Liver (tissue), 9 donors: ENCODE measurements around the gene NISCH. TPM values are rescaled to one million over a fixed set of nuclear protein-coding genes. Genes with fewer than 3 reads are reported as not detected.

Experiments
- DNase-seq: peaks from one replicate; pipeline ENCODE4 v3.0.0-alpha.2; 2017; ENCODE audit warnings: low spot score
- H3K27ac ChIP-seq, 2 donors: one replicate each; pipeline ENCODE4 v1.7.0; 2013; ENCODE audit warnings: inconsistent platforms in 2 of 2, low read length in 2 of 2, control low read depth in 1 of 2, low read depth in 1 of 2, mild to moderate bottlenecking in 1 of 2
- H3K27me3 ChIP-seq, 4 donors: one replicate each; pipeline versions ENCODE4 v1.6.1 to v1.7.0; 2013; ENCODE audit warnings: low read length in 3 of 4, inconsistent platforms in 1 of 4, mild to moderate bottlenecking in 1 of 4, moderate library complexity in 1 of 4; ENCODE audit not compliant: control insufficient read depth in 4 of 4, insufficient read depth in 4 of 4
- H3K36me3 ChIP-seq, 4 donors: one replicate each; pipeline versions ENCODE4 v1.6.1 to v1.7.0; 2013; ENCODE audit warnings: low read length in 3 of 4, mild to moderate bottlenecking in 3 of 4, low read depth in 1 of 4, moderate library complexity in 1 of 4; ENCODE audit not compliant: control insufficient read depth in 4 of 4, insufficient read depth in 3 of 4
- H3K4me1 ChIP-seq, 4 donors: one replicate each; pipeline versions ENCODE4 v1.6.1 to v1.7.0; 2013; ENCODE audit warnings: low read length in 3 of 4, mild to moderate bottlenecking in 3 of 4, moderate library complexity in 1 of 4; ENCODE audit not compliant: control insufficient read depth in 4 of 4, insufficient read depth in 4 of 4
- H3K4me3 ChIP-seq, 3 donors: one replicate each; pipeline versions ENCODE4 v1.6.1 to v1.7.0; 2013; ENCODE audit warnings: low read length in 3 of 3, control low read depth in 1 of 3, low read depth in 1 of 3, mild to moderate bottlenecking in 1 of 3
- H3K9ac ChIP-seq, 2 donors: one replicate each; pipeline ENCODE4 v1.7.0; 2013; ENCODE audit warnings: low read length in 2 of 2, mild to moderate bottlenecking in 2 of 2, moderate library complexity in 2 of 2, control low read depth in 1 of 2, low read depth in 1 of 2
- H3K9me3 ChIP-seq, 4 donors: one replicate each; pipeline versions ENCODE4 v1.6.1 to v1.7.0; 2013; ENCODE audit warnings: low read length in 3 of 4; ENCODE audit not compliant: control insufficient read depth in 4 of 4
- CTCF ChIP-seq: fragments of 150-350 bp; IDR thresholded peaks from 2 replicates; pipeline ENCODE4 v1.5.1; 2017; ENCODE audit warnings: improper control_type of control experiment, low read depth, low read length; ENCODE audit not compliant: missing input control
- EGR1 ChIP-seq, 2 donors: IDR thresholded peaks; 2 replicates each; pipeline ENCODE4 v1.6.1; 2016 to 2018; ENCODE audit warnings: antibody characterized with exemption in 2 of 2, low read depth in 2 of 2
- FOXA1 ChIP-seq: IDR thresholded peaks from 2 replicates; pipeline ENCODE4 v1.6.1; 2016; ENCODE audit warnings: antibody characterized with exemption
- FOXA2 ChIP-seq: IDR thresholded peaks from 2 replicates; pipeline ENCODE4 v1.6.1; 2016; ENCODE audit warnings: antibody characterized with exemption
- GABPA ChIP-seq, 2 donors: IDR thresholded peaks in 1 of 2; conservative IDR thresholded peaks in 1 of 2; 2 replicates each; pipeline ENCODE4 v1.6.1; 2016; ENCODE audit warnings: antibody characterized with exemption in 2 of 2, mild to moderate bottlenecking in 1 of 2, moderate library complexity in 1 of 2
- HNF4A ChIP-seq, 2 donors: conservative IDR thresholded peaks; 2 replicates each; pipeline ENCODE4 v1.6.1; 2016; ENCODE audit warnings: antibody characterized with exemption in 2 of 2, mild to moderate bottlenecking in 2 of 2
- HNF4G ChIP-seq: IDR thresholded peaks from 2 replicates; pipeline ENCODE4 v1.6.1; 2016; ENCODE audit warnings: antibody characterized with exemption
- JUND ChIP-seq, 2 donors: IDR thresholded peaks; 2 replicates each; pipeline ENCODE4 v1.6.1; 2016; ENCODE audit warnings: antibody characterized with exemption in 2 of 2
- MAX ChIP-seq: IDR thresholded peaks from 2 replicates; pipeline ENCODE4 v1.6.1; 2016; ENCODE audit warnings: antibody characterized with exemption
- NR2F2 ChIP-seq: IDR thresholded peaks from 2 replicates; pipeline ENCODE4 v1.6.1; 2016; ENCODE audit warnings: antibody characterized with exemption
- RAD21 ChIP-seq, 2 donors: IDR thresholded peaks; 2 replicates each; pipeline ENCODE4 v1.6.1; 2016; ENCODE audit warnings: antibody characterized with exemption in 2 of 2, mild to moderate bottlenecking in 2 of 2
- REST ChIP-seq: IDR thresholded peaks from 2 replicates; pipeline ENCODE4 v1.6.1; 2016; ENCODE audit warnings: antibody characterized with exemption, mild to moderate bottlenecking
- RXRA ChIP-seq, 2 donors: IDR thresholded peaks; 2 replicates each; pipeline ENCODE4 v1.6.1; 2017 to 2018; ENCODE audit warnings: antibody characterized with exemption in 2 of 2, mild to moderate bottlenecking in 1 of 2
- SP1 ChIP-seq: IDR thresholded peaks from 2 replicates; pipeline ENCODE4 v1.6.1; 2018; ENCODE audit warnings: antibody characterized with exemption, mild to moderate bottlenecking
- TAF1 ChIP-seq: conservative IDR thresholded peaks from 2 replicates; pipeline ENCODE4 v1.6.1; 2016; ENCODE audit warnings: antibody characterized with exemption, mild to moderate bottlenecking
- YY1 ChIP-seq: IDR thresholded peaks from 2 replicates; pipeline ENCODE4 v1.6.1; 2016; ENCODE audit warnings: antibody characterized with exemption, mild to moderate bottlenecking
- WGBS: extraction: QIAGEN DNeasy Blood & Tissue Kit; methylation state at CpG from one replicate; pipeline ENCODE4 v1.1.7; 2013; 5-methylcytosine and 5-hydroxymethylcytosine counted together
- polyA plus RNA-seq, 2 donors: library from polyadenylated mRNA; stranded (reverse) in 1 of 2; unstranded in 1 of 2; fragments of 200-250 nt in 1 of 2; fragments of >200 nt in 1 of 2; fragmentation: Nextera tagmentation in 1 of 2; extraction: Ambion mirVana in 1 of 2; gene quantifications; one replicate each; pipeline versions ENCODE4 v1.2.1 to v1.2.3, GENCODE V29; 2013 to 2015
- total RNA-seq, 2 donors: library from RNA; depleted of rRNA; stranded (reverse); fragments of >200 nt; gene quantifications; one replicate each; pipeline ENCODE4 v1.2.3, GENCODE V29; 2014
- donor health status: healthy.
- donor health status: healthy.
- donor health status: healthy.
- donor health status: healthy.
- donor health status: healthy.

The NISCH gene
- total and polyA plus RNA-seq, 4 donors: 10.8 to 39.8 (median 17.6) TPM

DNA sequence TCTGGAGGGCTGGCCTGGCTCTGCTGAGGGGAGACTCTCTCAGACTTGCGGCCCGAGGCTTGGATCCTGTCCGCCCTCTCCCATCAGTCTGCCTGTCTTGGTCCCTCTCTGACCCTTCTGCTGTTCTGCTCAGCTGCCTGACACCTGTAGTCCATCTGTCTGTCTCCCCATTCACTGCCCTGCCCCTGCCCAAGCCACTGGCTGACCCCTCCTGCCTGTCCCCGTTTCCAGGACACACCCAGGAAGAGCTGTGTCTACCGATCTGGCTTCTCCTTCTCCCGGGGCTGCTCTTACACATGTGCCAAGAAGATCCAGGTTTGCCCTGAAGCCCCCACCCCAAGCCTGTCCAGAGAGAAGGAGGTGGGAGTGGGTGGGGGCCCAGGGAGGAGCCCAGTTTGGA lies 59.8 kb downstream of the NISCH start (continued):
- TF ChIP-seq CTCF: no peak
- TF ChIP-seq FOXA1: no peak
- no peak for TF ChIP-seq TAF1
- no peak for TF ChIP-seq EGR1 (IDR thresholded peaks at IDR 0.05; ENCODE audit: low read depth in 2 of 2)
- TF ChIP-seq MAX: no peak
- TF ChIP-seq HNF4G: no peak
- TF ChIP-seq YY1: no peak

DNA sequence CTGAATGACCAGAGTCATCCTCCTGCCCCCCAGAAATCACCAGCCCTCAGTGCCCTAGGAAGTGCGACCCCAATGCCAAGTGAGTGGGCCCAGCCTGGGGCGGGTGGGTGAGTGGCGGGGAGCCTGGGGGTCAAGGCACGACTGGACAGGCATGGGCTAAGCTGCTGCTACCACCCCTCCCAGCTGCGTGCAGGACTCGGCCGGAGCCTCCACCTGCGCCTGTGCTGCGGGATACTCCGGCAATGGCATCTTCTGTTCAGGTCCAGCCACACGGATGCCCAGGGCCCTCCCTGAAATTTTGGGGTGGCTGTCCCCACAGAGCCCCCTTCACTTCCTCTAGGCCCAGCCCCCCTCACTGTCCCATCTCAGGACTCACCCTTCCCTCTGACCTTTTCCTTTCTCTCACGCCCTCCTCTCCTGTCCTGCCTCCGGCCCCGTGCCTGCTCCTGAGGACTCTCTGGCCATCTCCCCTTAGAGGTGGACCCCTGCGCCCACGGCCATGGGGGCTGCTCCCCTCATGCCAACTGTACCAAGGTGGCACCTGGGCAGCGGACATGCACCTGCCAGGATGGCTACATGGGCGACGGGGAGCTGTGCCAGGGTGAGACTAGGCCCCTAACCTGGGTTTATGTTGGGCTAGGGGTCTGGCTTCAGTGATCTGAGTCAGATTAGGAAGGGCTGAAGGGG lies 61.2 kb downstream of the NISCH start:
- TF ChIP-seq FOXA1 (no peak), RXRA (IDR thresholded peaks at IDR 0.05) (no peak), NR2F2 (no peak), RAD21 (IDR thresholded peaks at IDR 0.05) (no peak), EGR1 (IDR thresholded peaks at IDR 0.05; ENCODE audit: low read depth in 2 of 2) (no peak), CTCF (no peak), HNF4A (conservative IDR thresholded peaks at IDR 0.05) (no peak), GABPA (IDR thresholded peaks at IDR 0.05 in 1 of 2, conservative IDR thresholded peaks at IDR 0.05 in 1 of 2) (no peak), JUND (IDR thresholded peaks at IDR 0.05) (no peak), YY1 (no peak), SP1 (no peak), MAX (no peak), FOXA2 (no peak), TAF1 (no peak), REST (no peak)
- 92% methylated on average over 19 of the region's 19 CpGs for WGBS
- Histone ChIP-seq H3K27ac (no peak overlapping the region), H3K4me1 (no peaks in the 10 kb centered on the region), H3K36me3 (no peaks in the 10 kb centered on the region), H3K9ac (no peak overlapping the region), H3K9me3 (no peaks in the 10 kb centered on the region), H3K27me3 (no peaks in the 10 kb centered on the region), H3K4me3 (no peak overlapping the region)
- DNase-seq: no peak
